Nephron (organoid): Measurements from ENCODE around the gene ZNF770.
A peak's percentile ranks its signal among the peaks of the same experiment; 100 is the strongest.
"Not testable (repeated sequence)": the region's sequence is repeated elsewhere in the genome, so short reads cannot be mapped to it uniquely, and the experiment has no call there.

Source experiments
- H3K27ac Mint-ChIP-seq, 3 experiments: 2 replicates each; pipeline ENCODE4 v1.8.0; 2020; ENCODE audit warnings: mixed read lengths in 3 of 3, mild to moderate bottlenecking in 2 of 3, moderate library complexity in 1 of 3
- H3K27me3 Mint-ChIP-seq: 2 replicates; pipeline ENCODE4 v1.8.0; 2021; ENCODE audit warnings: low read depth, mild to moderate bottlenecking, moderate library complexity, mixed read lengths
- H3K36me3 Mint-ChIP-seq: 2 replicates; pipeline ENCODE4 v1.8.0; 2020; ENCODE audit warnings: low read depth, mixed read lengths
- H3K4me1 Mint-ChIP-seq: 2 replicates; pipeline ENCODE4 v1.8.0; 2020; ENCODE audit warnings: mixed read lengths
- H3K4me3 Mint-ChIP-seq, 3 experiments: 2 replicates each; pipeline ENCODE4 v1.8.0; 2020; ENCODE audit warnings: mild to moderate bottlenecking in 3 of 3, mixed read lengths in 3 of 3, moderate library complexity in 2 of 3
- H3K9me3 Mint-ChIP-seq: 2 replicates; pipeline ENCODE4 v1.8.0; 2020; ENCODE audit warnings: mixed read lengths
- CTCF ChIP-seq, 3 experiments: fragments of 200-600 bp; sonication (generic); IDR thresholded peaks; one replicate each; pipeline ENCODE4 v1.5.0; 2021; ENCODE audit warnings: antibody characterized with exemption in 3 of 3; ENCODE audit not compliant: unreplicated experiment in 3 of 3

The ZNF770 gene

GRCh38 chr15:34943711-34944110, 44.4 kb downstream of the ZNF770 start:
- no peak overlapping the region for H3K4me3 Mint-ChIP-seq

GRCh38 chr15:34943264-34943663, 44.8 kb downstream of the ZNF770 start:
- H3K36me3 Mint-ChIP-seq: peaks cover 61% of the 10 kb centered on the region
- not testable (repeated sequence) for H3K27me3 Mint-ChIP-seq, H3K27ac Mint-ChIP-seq, H3K9me3 Mint-ChIP-seq, H3K4me3 Mint-ChIP-seq
- H3K4me1 Mint-ChIP-seq: peaks cover 10% of the 10 kb centered on the region

More at GRCh38 chr15:34943711-34944110, 44.4 kb downstream of the ZNF770 start:
- no peak for TF ChIP-seq CTCF (IDR thresholded peaks at IDR 0.05; ENCODE audit: unreplicated experiment in 3 of 3)
- peaks cover 10% of the 10 kb centered on the region for H3K4me1 Mint-ChIP-seq
- H3K36me3 Mint-ChIP-seq: peaks cover 62% of the 10 kb centered on the region
- no peak overlapping the region for H3K27ac Mint-ChIP-seq
- no peaks in the 10 kb centered on the region for H3K27me3 Mint-ChIP-seq
- no peaks in the 10 kb centered on the region for H3K9me3 Mint-ChIP-seq

GRCh38 chr15:34942363-34942762, 45.7 kb downstream of the ZNF770 start:
- no peak for TF ChIP-seq CTCF (IDR thresholded peaks at IDR 0.05; ENCODE audit: unreplicated experiment in 3 of 3)
- no peak overlapping the region for H3K4me3 Mint-ChIP-seq
- peak overlapping the region; percentile 27 to 68 (median 55) for H3K27ac Mint-ChIP-seq
- H3K4me1 Mint-ChIP-seq: peaks cover 10% of the 10 kb centered on the region
- no peaks in the 10 kb centered on the region for H3K9me3 Mint-ChIP-seq
- H3K36me3 Mint-ChIP-seq: peaks cover 57% of the 10 kb centered on the region
- no peaks in the 10 kb centered on the region for H3K27me3 Mint-ChIP-seq

GRCh38 chr15:34941831-34942230, 46.3 kb downstream of the ZNF770 start:
- H3K36me3 Mint-ChIP-seq: peaks cover 56% of the 10 kb centered on the region
- H3K9me3 Mint-ChIP-seq: no peaks in the 10 kb centered on the region
- TF ChIP-seq CTCF (IDR thresholded peaks at IDR 0.05; ENCODE audit: unreplicated experiment in 3 of 3): no peak
- H3K27ac Mint-ChIP-seq: peak overlapping the region; percentile 27 to 68 (median 55)
- no peak overlapping the region for H3K4me3 Mint-ChIP-seq
- H3K4me1 Mint-ChIP-seq: peaks cover 10% of the 10 kb centered on the region
- no peaks in the 10 kb centered on the region for H3K27me3 Mint-ChIP-seq

- no peak for TF ChIP-seq CTCF (IDR thresholded peaks at IDR 0.05; ENCODE audit: unreplicated experiment in 3 of 3)
- peaks cover 10% of the 10 kb centered on the region for H3K4me1 Mint-ChIP-seq
- no peaks in the 10 kb centered on the region for H3K27me3 Mint-ChIP-seq
- H3K9me3 Mint-ChIP-seq: no peaks in the 10 kb centered on the region
- H3K4me3 Mint-ChIP-seq: no peak overlapping the region
- H3K27ac Mint-ChIP-seq: no peak overlapping the region
- peaks cover 60% of the 10 kb centered on the region for H3K36me3 Mint-ChIP-seq
Observed at GRCh38 chr15:34941185-34941698, 46.8 kb downstream of the ZNF770 start.

GRCh38 chr15:34933432-34933975, 54.6 kb downstream of the ZNF770 start:
- H3K4me3 Mint-ChIP-seq: no peak overlapping the region
- no peaks in the 10 kb centered on the region for H3K27me3 Mint-ChIP-seq
- no peak for TF ChIP-seq CTCF (IDR thresholded peaks at IDR 0.05; ENCODE audit: unreplicated experiment in 3 of 3)
- peaks cover 70% of the 10 kb centered on the region for H3K36me3 Mint-ChIP-seq
- H3K27ac Mint-ChIP-seq: no peak overlapping the region
- H3K4me1 Mint-ChIP-seq: no peaks in the 10 kb centered on the region
- peaks cover 6% of the 10 kb centered on the region for H3K9me3 Mint-ChIP-seq

- H3K4me3 Mint-ChIP-seq, H3K27ac Mint-ChIP-seq, H3K27me3 Mint-ChIP-seq, H3K9me3 Mint-ChIP-seq, H3K4me1 Mint-ChIP-seq: not testable (repeated sequence)
- peaks cover 86% of the 10 kb centered on the region for H3K36me3 Mint-ChIP-seq
Observed at GRCh38 chr15:34928349-34928748, 59.7 kb downstream of the ZNF770 start.
